ENCODE measurements around the gene SAP130.

SAP130 gene

GRCh38 chr2:127893494-127893893 lies 134.4 kb downstream of the SAP130 start:
- DNase-seq (ENCODE audit: low spot score): no peak

DNA sequence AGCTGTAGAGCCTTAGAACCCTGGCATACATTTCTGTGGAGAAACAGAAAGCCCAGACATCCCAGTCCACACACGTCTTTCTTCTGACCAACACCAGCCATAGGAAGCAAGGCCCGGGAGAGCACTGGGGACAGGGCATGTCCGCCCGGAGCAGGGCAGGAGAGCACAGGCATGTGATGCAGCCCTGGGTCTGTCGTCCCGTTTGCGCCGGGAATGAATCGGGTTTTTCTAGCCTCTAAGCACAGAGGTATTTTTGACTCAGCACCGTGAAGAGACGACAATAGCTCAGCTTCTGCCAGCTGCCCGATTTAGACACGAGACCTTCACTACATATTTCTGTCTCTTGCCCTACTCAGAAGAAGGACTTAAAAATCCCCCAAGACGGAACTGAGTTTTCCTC lies 134.8 kb downstream of the SAP130 start:
- no peak for DNase-seq (ENCODE audit: low spot score)

GRCh38 chr2:127891811-127892210 lies 136.0 kb downstream of the SAP130 start:
- no peak for DNase-seq (ENCODE audit: low spot score)

All from GM03348 (cell line).